VCaP (cell line): ENCODE results near the gene GYS1.

Experiments used
- H3K27ac ChIP-seq: fragments of 450-650 bp; 2 replicates; pipeline ENCODE4 v1.5.1; 2017
- TF ChIP-seq, protein P1 (sequence below): fragments of 450-650 bp; conservative IDR thresholded peaks from 2 replicates; pipeline ENCODE4 v1.5.1; 2017; ENCODE audit warnings: mild to moderate bottlenecking, moderate library complexity

GYS1 gene

GRCh38 chr19:49016067-49016839 is 23.1 kb upstream of the GYS1 start:
- no peak overlapping the region for H3K27ac ChIP-seq
- TF ChIP-seq, protein P1, sequence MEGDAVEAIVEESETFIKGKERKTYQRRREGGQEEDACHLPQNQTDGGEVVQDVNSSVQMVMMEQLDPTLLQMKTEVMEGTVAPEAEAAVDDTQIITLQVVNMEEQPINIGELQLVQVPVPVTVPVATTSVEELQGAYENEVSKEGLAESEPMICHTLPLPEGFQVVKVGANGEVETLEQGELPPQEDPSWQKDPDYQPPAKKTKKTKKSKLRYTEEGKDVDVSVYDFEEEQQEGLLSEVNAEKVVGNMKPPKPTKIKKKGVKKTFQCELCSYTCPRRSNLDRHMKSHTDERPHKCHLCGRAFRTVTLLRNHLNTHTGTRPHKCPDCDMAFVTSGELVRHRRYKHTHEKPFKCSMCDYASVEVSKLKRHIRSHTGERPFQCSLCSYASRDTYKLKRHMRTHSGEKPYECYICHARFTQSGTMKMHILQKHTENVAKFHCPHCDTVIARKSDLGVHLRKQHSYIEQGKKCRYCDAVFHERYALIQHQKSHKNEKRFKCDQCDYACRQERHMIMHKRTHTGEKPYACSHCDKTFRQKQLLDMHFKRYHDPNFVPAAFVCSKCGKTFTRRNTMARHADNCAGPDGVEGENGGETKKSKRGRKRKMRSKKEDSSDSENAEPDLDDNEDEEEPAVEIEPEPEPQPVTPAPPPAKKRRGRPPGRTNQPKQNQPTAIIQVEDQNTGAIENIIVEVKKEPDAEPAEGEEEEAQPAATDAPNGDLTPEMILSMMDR: no peak

GRCh38 chr19:49014870-49015255 is 21.8 kb upstream of the GYS1 start:
- TF ChIP-seq, protein P1: no peak
- no peak overlapping the region for H3K27ac ChIP-seq

DNA sequence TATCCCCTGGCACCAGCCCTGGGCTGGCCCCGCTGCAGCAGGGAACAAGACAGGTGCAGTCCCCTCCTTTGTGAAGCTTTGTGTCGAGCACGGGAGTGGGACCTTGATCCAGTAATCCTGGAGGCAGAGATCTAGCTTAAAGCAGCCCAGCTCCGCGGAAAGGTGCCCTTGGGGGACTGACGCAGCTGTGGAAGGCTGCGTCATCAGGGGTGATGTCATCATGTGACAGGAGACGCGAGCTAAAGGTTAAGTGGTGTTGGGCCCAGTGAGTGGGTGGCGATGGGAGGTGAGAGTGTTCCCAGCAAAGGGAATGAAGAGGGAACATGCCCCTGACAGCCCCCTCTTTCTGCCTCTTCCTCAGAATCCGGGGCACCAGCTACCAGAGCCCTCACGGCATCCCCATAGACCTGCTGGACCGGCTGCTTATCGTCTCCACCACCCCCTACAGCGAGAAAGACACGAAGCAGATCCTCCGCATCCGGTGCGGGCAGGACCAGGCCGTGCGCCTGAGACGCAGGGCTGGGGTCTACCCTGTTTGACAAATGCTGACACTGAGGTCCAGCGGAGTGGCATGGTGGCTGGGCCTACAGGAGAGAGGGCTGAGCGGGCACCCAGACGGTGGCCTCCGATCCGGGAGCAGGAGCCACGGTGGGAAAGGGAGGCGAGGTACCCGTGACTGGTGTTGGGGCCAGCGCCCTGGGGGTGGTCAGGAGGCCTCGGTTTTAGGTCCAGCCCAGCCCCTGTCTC is 21.2 kb upstream of the GYS1 start:
- H3K27ac ChIP-seq: no peak overlapping the region
- TF ChIP-seq, protein P1: no peak

GRCh38 chr19:49011194-49011593 is 18.1 kb upstream of the GYS1 start:
- TF ChIP-seq, protein P1: no peak
- no peak overlapping the region for H3K27ac ChIP-seq

GRCh38 chr19:49010453-49010852 is 17.3 kb upstream of the GYS1 start:
- TF ChIP-seq, protein P1: no peak
- H3K27ac ChIP-seq: no peak overlapping the region

GRCh38 chr19:49009828-49010227 is 16.7 kb upstream of the GYS1 start:
- TF ChIP-seq, protein P1: no peak
- no peak overlapping the region for H3K27ac ChIP-seq

DNA sequence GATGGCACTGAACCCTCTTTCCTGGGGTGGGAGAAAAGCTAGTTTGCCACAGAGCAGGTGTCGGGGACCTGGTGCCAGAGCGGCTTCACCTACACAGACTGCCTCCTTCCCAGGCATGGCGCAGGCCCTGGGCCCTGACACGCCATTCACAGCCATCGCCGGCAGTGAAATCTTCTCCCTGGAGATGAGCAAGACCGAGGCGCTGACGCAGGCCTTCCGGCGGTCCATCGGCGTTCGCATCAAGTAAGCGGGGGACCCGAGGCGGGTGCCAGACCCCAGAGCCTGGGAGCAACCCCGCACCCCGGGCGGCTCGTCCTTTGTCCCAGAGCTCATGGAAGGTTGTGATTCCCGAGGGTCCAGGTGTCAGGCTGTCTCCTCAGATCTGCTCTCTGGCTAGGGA is 13.8 kb upstream of the GYS1 start:
- TF ChIP-seq, protein P1: no peak

More for the DNA sequence above, 13.8 kb upstream of the GYS1 start:
- H3K27ac ChIP-seq: no peak overlapping the region
